Liver (tissue), 9 donors: Measurements from ENCODE around the gene FABP3. TPM values are rescaled to one million over a fixed set of nuclear protein-coding genes. Genes with fewer than 3 reads are reported as not detected.

Source experiments
- DNase-seq: peaks from one replicate; pipeline ENCODE4 v3.0.0-alpha.2; 2017; ENCODE audit warnings: low spot score
- H3K27ac ChIP-seq, 2 donors: one replicate each; pipeline ENCODE4 v1.7.0; 2013; ENCODE audit warnings: inconsistent platforms in 2 of 2, low read length in 2 of 2, control low read depth in 1 of 2, low read depth in 1 of 2, mild to moderate bottlenecking in 1 of 2
- H3K27me3 ChIP-seq, 4 donors: one replicate each; pipeline versions ENCODE4 v1.6.1 to v1.7.0; 2013; ENCODE audit warnings: low read length in 3 of 4, inconsistent platforms in 1 of 4, mild to moderate bottlenecking in 1 of 4, moderate library complexity in 1 of 4; ENCODE audit not compliant: control insufficient read depth in 4 of 4, insufficient read depth in 4 of 4
- H3K36me3 ChIP-seq, 4 donors: one replicate each; pipeline versions ENCODE4 v1.6.1 to v1.7.0; 2013; ENCODE audit warnings: low read length in 3 of 4, mild to moderate bottlenecking in 3 of 4, low read depth in 1 of 4, moderate library complexity in 1 of 4; ENCODE audit not compliant: control insufficient read depth in 4 of 4, insufficient read depth in 3 of 4
- H3K4me1 ChIP-seq, 4 donors: one replicate each; pipeline versions ENCODE4 v1.6.1 to v1.7.0; 2013; ENCODE audit warnings: low read length in 3 of 4, mild to moderate bottlenecking in 3 of 4, moderate library complexity in 1 of 4; ENCODE audit not compliant: control insufficient read depth in 4 of 4, insufficient read depth in 4 of 4
- H3K4me3 ChIP-seq, 3 donors: one replicate each; pipeline versions ENCODE4 v1.6.1 to v1.7.0; 2013; ENCODE audit warnings: low read length in 3 of 3, control low read depth in 1 of 3, low read depth in 1 of 3, mild to moderate bottlenecking in 1 of 3
- H3K9ac ChIP-seq, 2 donors: one replicate each; pipeline ENCODE4 v1.7.0; 2013; ENCODE audit warnings: low read length in 2 of 2, mild to moderate bottlenecking in 2 of 2, moderate library complexity in 2 of 2, control low read depth in 1 of 2, low read depth in 1 of 2
- H3K9me3 ChIP-seq, 4 donors: one replicate each; pipeline versions ENCODE4 v1.6.1 to v1.7.0; 2013; ENCODE audit warnings: low read length in 3 of 4; ENCODE audit not compliant: control insufficient read depth in 4 of 4
- CTCF ChIP-seq: fragments of 150-350 bp; IDR thresholded peaks from 2 replicates; pipeline ENCODE4 v1.5.1; 2017; ENCODE audit warnings: improper control_type of control experiment, low read depth, low read length; ENCODE audit not compliant: missing input control
- FOXA1 ChIP-seq: IDR thresholded peaks from 2 replicates; pipeline ENCODE4 v1.6.1; 2016; ENCODE audit warnings: antibody characterized with exemption
- GABPA ChIP-seq, 2 donors: IDR thresholded peaks in 1 of 2; conservative IDR thresholded peaks in 1 of 2; 2 replicates each; pipeline ENCODE4 v1.6.1; 2016; ENCODE audit warnings: antibody characterized with exemption in 2 of 2, mild to moderate bottlenecking in 1 of 2, moderate library complexity in 1 of 2
- HNF4A ChIP-seq, 2 donors: conservative IDR thresholded peaks; 2 replicates each; pipeline ENCODE4 v1.6.1; 2016; ENCODE audit warnings: antibody characterized with exemption in 2 of 2, mild to moderate bottlenecking in 2 of 2
- HNF4G ChIP-seq: IDR thresholded peaks from 2 replicates; pipeline ENCODE4 v1.6.1; 2016; ENCODE audit warnings: antibody characterized with exemption
- JUND ChIP-seq, 2 donors: IDR thresholded peaks; 2 replicates each; pipeline ENCODE4 v1.6.1; 2016; ENCODE audit warnings: antibody characterized with exemption in 2 of 2
- NR2F2 ChIP-seq: IDR thresholded peaks from 2 replicates; pipeline ENCODE4 v1.6.1; 2016; ENCODE audit warnings: antibody characterized with exemption
- RAD21 ChIP-seq, 2 donors: IDR thresholded peaks; 2 replicates each; pipeline ENCODE4 v1.6.1; 2016; ENCODE audit warnings: antibody characterized with exemption in 2 of 2, mild to moderate bottlenecking in 2 of 2
- REST ChIP-seq: IDR thresholded peaks from 2 replicates; pipeline ENCODE4 v1.6.1; 2016; ENCODE audit warnings: antibody characterized with exemption, mild to moderate bottlenecking
- SP1 ChIP-seq: IDR thresholded peaks from 2 replicates; pipeline ENCODE4 v1.6.1; 2018; ENCODE audit warnings: antibody characterized with exemption, mild to moderate bottlenecking
- TAF1 ChIP-seq: conservative IDR thresholded peaks from 2 replicates; pipeline ENCODE4 v1.6.1; 2016; ENCODE audit warnings: antibody characterized with exemption, mild to moderate bottlenecking
- YY1 ChIP-seq: IDR thresholded peaks from 2 replicates; pipeline ENCODE4 v1.6.1; 2016; ENCODE audit warnings: antibody characterized with exemption, mild to moderate bottlenecking
- ZBTB33 ChIP-seq: IDR thresholded peaks from 2 replicates; pipeline ENCODE4 v1.6.1; 2016; ENCODE audit warnings: antibody characterized with exemption
- WGBS: extraction: QIAGEN DNeasy Blood & Tissue Kit; methylation state at CpG from one replicate; pipeline ENCODE4 v1.1.7; 2013; 5-methylcytosine and 5-hydroxymethylcytosine counted together
- polyA plus RNA-seq, 2 donors: library from polyadenylated mRNA; stranded (reverse) in 1 of 2; unstranded in 1 of 2; fragments of 200-250 nt in 1 of 2; fragments of >200 nt in 1 of 2; fragmentation: Nextera tagmentation in 1 of 2; extraction: Ambion mirVana in 1 of 2; gene quantifications; one replicate each; pipeline versions ENCODE4 v1.2.1 to v1.2.3, GENCODE V29; 2013 to 2015
- total RNA-seq, 2 donors: library from RNA; depleted of rRNA; stranded (reverse); fragments of >200 nt; gene quantifications; one replicate each; pipeline ENCODE4 v1.2.3, GENCODE V29; 2014
- donor health status: healthy.
- donor health status: healthy.
- donor health status: healthy.
- donor health status: healthy.
- donor health status: healthy.

Gene FABP3
- total and polyA plus RNA-seq, 4 donors = 2.8 to 28.2 (median 5.2) TPM

- Histone ChIP-seq H3K36me3 (peaks cover 0 to 4% (median 0%) of the 10 kb centered on the region in 4 donors), H3K9me3 (no peaks in the 10 kb centered on the region), H3K4me3 (no peak overlapping the region), H3K27me3 (no peaks in the 10 kb centered on the region), H3K9ac (no peak overlapping the region), H3K27ac (peak overlapping the region in 1 of 2 donors; percentile 61), H3K4me1 (peaks cover 6 to 24% (median 11%) of the 10 kb centered on the region in 4 donors)
- peak; percentile 29 for TF ChIP-seq CTCF
- no peak for TF ChIP-seq TAF1
- peak; percentile 28 to 48 for TF ChIP-seq RAD21 (IDR thresholded peaks at IDR 0.05)
- WGBS = 65% methylated on average over 9 of the region's 9 CpGs
- no peak for DNase-seq
Observed at GRCh38 chr1:31421371-31422040, 48.6 kb upstream of the FABP3 start.

GRCh38 chr1:31420716-31421115, 47.8 kb upstream of the FABP3 start:
- peaks cover 7 to 30% (median 17%) of the 10 kb centered on the region in 4 donors for H3K4me1 ChIP-seq
- H3K4me3 ChIP-seq = no peak overlapping the region
- H3K9ac ChIP-seq = no peak overlapping the region
- H3K36me3 ChIP-seq = peaks cover 0 to 2% (median 0%) of the 10 kb centered on the region in 4 donors
- H3K27me3 ChIP-seq = no peaks in the 10 kb centered on the region
- DNase-seq = no peak
- H3K27ac ChIP-seq = peak overlapping the region in 1 of 2 donors; percentile 61
- TF ChIP-seq ZBTB33 (no peak), CTCF (no peak), REST (no peak), JUND (IDR thresholded peaks at IDR 0.05) (no peak), YY1 (no peak), SP1 (no peak), TAF1 (no peak), HNF4G (no peak), RAD21 (IDR thresholded peaks at IDR 0.05) (no peak), FOXA1 (no peak), GABPA (IDR thresholded peaks at IDR 0.05 in 1 of 2, conservative IDR thresholded peaks at IDR 0.05 in 1 of 2) (no peak), HNF4A (conservative IDR thresholded peaks at IDR 0.05) (no peak), NR2F2 (no peak)
- 86% methylated on average over 5 of the region's 5 CpGs for whole genome bisulfite sequencing
- no peaks in the 10 kb centered on the region for H3K9me3 ChIP-seq
